ENCODE data around the gene GRIK4.
A peak's percentile ranks its signal among the peaks of the same experiment; 100 is the strongest.
"Not testable (repeated sequence)": the region's sequence is repeated elsewhere in the genome, so short reads cannot be mapped to it uniquely, and the experiment has no call there.

Gene GRIK4

GRCh38 chr11:120511116-120511819, at the start of gene GRIK4:
Gene GRIK4 (plus strand): TSS chr11:120511748. CDS start chr11:120660319, 148,571 bp downstream.
- DNase-seq (ENCODE audit: low read depth, low spot score) = peak; percentile 91

DNA sequence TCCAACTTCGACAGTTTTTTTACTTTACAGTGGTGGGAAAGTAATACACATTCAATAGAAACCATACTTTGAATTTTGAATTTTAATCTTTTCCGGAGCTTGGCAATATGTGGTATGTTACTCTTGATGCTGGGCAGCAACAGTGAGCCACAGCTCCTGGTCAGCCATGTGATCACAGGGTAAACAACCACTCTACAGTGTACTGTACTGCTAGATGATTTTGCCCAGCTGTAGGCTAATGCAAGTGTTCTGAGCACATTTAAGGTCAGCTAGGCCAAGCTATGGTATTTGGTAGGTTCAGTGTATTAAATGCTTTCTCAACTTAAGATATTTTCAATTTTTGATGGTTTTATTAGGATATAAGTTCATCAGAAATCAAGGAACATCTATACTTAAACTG, 48.7 kb upstream of the GRIK4 start:
- no peak for DNase-seq (ENCODE audit: low read depth, low spot score)

- DNase-seq (ENCODE audit: low read depth, low spot score) = no peak
These were observed 45.5 kb upstream of the GRIK4 start for GRCh38 chr11:120465921-120466534.

GRCh38 chr11:120467627-120468026, 43.9 kb upstream of the GRIK4 start:
- no peak for DNase-seq (ENCODE audit: low read depth, low spot score)

- peak; percentile 82 for DNase-seq (ENCODE audit: low read depth, low spot score)
These were observed 40.4 kb upstream of the GRIK4 start for GRCh38 chr11:120471131-120471530.

- no peak for DNase-seq (ENCODE audit: low read depth, low spot score)
These were observed 39.6 kb upstream of the GRIK4 start for GRCh38 chr11:120471994-120472393.

GRCh38 chr11:120473503-120473902, 38.0 kb upstream of the GRIK4 start:
- DNase-seq (ENCODE audit: low read depth, low spot score) = no peak

DNA sequence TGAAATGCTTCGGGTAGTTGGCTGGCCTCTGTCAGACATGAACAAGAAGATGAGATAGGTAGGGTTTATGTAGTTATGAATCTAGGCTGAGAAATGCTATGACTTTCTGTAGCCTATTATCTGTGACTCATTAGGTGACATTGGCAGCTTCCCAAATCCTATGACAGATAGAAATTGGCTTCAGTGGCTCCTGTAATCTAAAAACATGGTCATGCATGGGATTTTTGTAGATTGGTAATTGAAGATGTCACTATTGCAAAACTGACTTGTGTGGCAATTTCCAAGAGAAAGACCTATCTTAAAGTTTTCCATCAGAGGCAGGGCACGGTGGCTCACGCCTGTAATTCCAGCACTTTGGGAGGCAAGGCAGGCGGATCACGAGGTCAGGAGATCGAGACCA, 29.4 kb upstream of the GRIK4 start:
- no peak for DNase-seq (ENCODE audit: low read depth, low spot score)

DNA sequence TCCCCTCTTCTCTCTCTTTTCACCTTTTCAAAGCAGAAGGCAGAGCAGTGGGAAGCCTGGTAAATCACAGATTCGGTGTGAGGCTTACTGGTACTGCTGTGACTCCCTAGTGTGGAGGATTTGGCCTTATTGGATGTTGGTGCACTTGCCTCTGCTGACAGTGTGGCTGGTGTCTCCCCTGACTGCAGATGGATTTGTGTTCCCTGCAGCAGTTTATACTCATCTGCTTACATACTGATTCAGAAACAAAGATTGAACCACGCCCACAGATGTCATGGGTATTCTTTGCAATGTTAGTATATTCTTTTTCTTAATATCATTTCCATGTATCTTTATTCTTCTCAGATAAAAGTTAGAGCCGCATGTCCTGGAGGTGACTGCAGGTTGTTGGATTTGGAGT, 26.8 kb upstream of the GRIK4 start:
- no peak for DNase-seq (ENCODE audit: low read depth, low spot score)

DNA sequence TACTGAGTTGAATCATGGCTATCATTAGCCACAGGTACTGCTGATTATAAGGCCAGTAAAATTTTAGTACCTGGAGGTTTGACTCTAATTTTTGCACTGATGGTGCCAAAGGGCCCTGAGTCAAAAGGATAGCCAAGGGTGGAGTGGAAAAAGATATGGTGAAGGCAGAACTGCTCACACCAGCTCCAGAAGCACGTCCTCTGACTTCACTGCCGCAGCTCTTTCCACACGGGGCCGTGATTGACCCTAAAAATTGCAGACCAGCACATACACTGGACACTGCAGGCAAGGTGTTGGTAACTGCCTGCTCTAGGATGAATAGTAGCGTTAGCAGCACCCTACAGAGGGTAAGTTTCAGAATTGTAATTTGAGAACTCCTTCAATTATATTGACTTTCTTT, 25.4 kb upstream of the GRIK4 start:
- no peak for DNase-seq (ENCODE audit: low read depth, low spot score)

- no peak for DNase-seq (ENCODE audit: low read depth, low spot score)
These were observed 21.7 kb upstream of the GRIK4 start for GRCh38 chr11:120489799-120490198.

GRCh38 chr11:120492486-120492885, 19.1 kb upstream of the GRIK4 start:
- no peak for DNase-seq (ENCODE audit: low read depth, low spot score)

GRCh38 chr11:120494595-120494994, 17.0 kb upstream of the GRIK4 start:
- no peak for DNase-seq (ENCODE audit: low read depth, low spot score)

DNA sequence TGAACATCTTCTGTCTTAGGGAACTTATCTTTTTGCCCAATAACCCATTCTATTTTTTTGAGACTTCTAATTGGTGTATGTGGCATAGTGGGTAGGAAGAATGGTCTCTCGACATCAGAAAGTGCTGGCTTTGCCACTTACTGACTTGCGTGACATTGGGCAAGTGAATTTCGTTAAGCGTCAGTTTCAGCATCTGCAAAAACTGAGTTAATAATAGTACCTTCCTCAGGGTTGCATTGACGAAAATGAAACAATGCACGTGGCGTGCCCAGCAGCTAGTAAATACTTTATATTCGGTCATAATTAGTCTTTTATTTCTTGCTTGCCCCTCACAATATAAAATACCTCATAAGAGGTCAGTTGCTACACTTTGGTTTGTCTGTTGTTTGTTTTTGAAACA, 12.5 kb upstream of the GRIK4 start:
- no peak for DNase-seq (ENCODE audit: low read depth, low spot score)

- DNase-seq (ENCODE audit: low read depth, low spot score) = no peak
These were observed 11.7 kb upstream of the GRIK4 start for GRCh38 chr11:120499859-120500258.

GRCh38 chr11:120500414-120501071, 11.0 kb upstream of the GRIK4 start:
- no peak for DNase-seq (ENCODE audit: low read depth, low spot score)

- no peak for DNase-seq (ENCODE audit: low read depth, low spot score)
These were observed 10.1 kb upstream of the GRIK4 start for GRCh38 chr11:120501440-120501839.

- DNase-seq (ENCODE audit: low read depth, low spot score) = no peak
These were observed 9.4 kb upstream of the GRIK4 start for GRCh38 chr11:120501976-120502755.

- DNase-seq (ENCODE audit: low read depth, low spot score) = not testable (repeated sequence)
These were observed 8.0 kb upstream of the GRIK4 start for GRCh38 chr11:120503529-120503928.

- no peak for DNase-seq (ENCODE audit: low read depth, low spot score)
These were observed 5.6 kb upstream of the GRIK4 start for GRCh38 chr11:120505801-120506425.

DNA sequence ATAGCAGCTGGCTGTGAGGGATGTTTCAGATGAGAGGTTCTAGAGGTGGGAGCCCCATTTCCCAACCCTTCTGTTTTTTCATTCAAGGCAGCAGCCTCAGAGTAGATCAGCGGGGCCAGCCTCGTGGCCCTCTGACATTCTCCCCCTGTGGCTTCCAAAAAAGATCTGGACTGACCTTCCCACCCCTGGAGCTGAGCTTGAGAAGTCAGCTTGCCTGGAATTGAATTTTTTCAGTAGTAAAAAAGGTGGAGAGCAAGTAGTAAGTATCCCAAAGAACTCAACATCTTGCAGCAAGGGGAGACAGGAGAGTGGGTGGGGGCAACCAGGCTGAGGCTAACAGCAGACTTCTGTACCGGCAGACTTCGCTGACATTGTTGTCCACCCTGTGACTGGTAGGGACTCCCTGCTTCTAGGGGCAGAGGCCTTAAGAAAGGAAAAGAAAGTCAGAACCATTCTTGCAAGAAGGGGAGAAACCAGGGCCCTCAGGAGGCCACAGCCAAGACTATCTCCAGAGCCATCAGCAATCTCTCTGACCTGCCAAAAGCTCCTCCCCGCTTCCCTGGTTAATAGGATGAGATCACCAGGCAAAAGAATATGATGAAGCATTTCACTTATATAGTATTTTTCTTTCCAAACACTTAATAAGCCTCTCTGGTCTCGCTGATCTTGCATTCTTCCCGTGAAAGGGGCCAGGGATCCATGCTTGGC, 2.0 kb upstream of the GRIK4 start:
- no peak for DNase-seq (ENCODE audit: low read depth, low spot score)

Measured in astrocyte of the hippocampus (primary cell).